ENCODE results near the gene ABCB7.
"Not testable (repeated sequence)": the region's sequence is repeated elsewhere in the genome, so short reads cannot be mapped to it uniquely, and the experiment has no call there.

ABCB7 gene

DNA sequence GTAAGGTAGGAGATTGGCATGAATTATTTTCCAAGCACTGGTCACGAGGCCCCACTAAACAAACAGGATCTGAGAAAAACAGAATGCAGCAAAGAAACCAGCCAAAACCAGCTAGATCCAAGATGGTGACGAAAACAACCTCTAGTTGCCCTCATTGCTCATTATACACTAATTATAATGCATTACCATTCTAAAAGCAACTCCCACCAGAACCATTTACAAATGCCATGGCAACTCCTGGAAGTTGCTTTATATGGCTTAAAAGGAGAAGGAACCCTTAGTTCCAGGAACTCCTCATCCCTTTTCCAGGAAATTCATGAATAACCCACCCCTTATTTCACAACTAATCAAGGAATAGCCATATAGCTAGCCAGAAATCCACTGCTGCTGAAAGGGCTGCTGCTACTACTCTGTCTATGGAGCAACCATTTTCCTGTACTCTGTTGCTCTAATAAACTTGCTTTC lies 69.3 kb downstream of the ABCB7 start:
- DNase-seq, result no peak

DNA sequence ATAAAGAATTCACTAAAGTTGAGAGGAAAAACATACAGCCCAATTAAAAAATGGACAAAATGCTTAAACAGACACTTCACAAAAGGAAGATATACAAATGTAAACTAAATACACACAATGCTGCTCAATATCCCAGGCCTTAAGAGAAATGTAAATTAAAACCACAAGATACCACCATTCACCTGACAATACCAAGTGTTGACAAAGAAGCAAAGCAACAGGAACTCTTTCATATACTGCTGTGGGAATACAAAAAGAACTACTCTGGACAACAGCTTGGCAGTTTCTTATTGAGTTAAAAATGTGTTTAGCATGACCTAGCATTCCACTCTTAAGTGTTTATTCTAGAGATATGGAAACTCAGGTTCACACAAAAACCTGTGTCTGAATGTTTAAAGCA lies 71.3 kb downstream of the ABCB7 start:
- no peak for DNase-seq

DNA sequence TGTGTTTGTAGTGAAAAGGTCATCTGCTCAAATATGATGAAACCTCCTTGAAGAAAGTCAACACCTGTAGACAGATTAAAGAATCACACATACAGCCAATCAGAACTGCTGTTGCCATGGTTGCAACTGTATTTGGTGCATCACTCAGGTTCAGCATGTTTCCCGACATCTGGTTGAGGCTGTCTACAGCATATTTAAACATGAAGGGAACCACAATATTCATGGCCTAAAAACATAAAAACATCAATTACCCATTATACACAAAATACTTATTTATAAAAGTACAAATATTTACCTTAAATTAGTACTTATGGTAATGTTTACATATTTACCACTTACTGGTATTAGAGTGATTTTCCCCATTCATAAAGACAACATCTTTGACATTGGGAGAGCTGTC lies 79.7 kb downstream of the ABCB7 start:
- DNase-seq, result no peak

DNA sequence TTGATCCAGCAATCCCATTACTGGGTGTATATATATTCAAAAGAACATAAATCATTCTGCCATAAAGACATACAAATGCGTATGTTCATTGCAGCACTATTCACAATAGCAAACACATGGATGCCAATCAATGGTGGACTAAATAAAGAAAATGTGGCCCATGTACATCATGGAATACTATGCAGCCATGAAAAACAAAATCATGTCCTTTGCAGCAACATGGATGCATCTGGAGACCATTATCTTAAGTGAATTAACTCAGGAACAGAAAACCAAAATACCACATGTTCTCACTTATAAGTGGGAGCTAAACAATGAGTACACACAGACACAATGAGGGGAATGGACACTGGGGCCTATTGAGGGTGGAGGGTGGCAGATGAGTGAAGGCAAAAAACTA lies 81.6 kb downstream of the ABCB7 start:
- DNase-seq, result no peak

DNA sequence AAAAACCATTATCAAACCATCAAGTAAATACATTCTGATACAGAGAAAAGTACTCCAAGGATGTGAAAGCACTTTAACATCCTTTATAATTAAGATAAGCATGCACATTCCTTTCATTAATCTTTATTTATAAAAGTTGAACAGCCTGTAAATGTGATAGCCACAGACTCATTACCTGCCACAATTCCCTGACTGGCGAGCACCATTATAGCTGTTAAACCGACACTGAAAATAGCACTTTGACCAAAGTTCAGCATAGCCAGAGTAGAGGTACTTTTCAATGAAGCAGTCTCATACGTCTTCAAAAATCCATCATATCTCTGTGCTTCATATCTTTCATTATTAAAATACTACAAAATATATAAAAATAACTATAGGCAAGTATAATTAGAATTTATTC lies 84.7 kb downstream of the ABCB7 start:
- DNase-seq, result no peak

DNA sequence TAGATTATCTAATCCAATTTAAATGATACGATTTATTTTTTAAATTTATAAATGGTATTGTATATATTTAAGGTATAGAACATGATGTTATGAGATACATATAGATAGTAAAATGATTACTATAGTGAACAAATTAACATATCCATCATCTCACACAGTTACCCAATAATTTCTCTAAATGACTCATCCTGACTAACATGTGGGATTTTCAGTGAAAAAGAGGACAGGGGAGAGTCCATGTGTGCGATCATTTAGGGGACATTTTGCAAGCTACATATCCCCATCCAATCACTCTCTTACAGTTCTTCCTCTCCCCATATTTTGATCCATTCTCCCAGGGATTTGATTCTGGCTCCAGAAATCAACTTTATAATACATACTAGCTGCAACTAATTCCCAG lies 88.2 kb downstream of the ABCB7 start:
- no peak for DNase-seq

DNA sequence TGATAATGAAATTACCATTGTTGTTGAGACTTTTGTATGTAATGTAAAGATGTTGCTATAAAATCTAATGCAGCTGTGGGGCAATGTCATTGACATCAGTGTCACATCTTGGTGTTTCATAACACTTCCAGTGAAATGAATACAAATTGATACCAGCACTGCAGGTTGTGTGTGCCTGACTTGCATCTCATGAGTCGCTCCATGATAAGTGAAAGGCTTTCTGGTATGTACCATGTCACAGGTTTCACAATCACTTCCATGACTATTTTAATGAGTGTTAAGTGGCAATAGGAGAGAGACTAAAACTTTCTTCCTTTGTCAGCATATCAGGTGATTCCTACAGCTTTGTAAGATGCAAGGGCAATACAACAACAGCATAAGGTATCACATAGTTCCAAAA lies 94.4 kb downstream of the ABCB7 start:
- DNase-seq, result no peak

DNA sequence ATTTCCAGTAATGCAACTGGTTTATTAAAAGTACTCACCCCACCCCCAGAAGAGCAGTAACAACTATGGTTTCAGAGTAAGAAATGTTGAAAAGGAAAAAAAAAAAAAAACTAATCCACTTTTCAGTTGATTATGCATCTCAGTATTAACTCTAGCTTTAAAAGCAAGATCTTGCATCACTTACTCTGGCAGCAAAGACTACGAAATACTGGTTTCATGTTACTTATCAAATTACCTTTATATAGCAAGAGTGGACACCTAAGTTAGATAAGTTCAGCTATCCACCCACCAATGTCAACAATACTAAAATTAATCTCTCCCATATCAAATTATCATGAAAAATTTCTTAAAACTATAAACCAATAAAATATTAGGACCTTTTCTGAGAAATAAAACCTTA lies 105.0 kb downstream of the ABCB7 start:
- no peak for DNase-seq

DNA sequence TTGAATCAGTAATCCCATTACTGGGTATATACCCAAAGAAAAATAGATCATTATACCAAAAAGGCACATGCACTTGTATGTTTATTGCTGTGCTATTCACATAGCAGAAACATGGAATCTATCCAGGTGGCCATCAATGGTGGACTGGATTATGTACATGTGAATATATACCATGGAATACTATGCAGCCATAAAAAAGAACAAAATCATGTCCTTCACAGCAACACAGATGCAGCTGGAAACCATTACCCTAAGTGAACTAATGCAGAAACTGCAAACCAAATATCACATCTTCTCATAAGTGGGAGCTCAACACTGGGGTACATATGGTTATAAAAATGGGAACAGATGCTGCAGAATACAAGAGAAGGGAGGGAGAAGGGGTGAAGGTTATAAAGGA lies 110.7 kb downstream of the ABCB7 start:
- DNase-seq, result no peak

DNA sequence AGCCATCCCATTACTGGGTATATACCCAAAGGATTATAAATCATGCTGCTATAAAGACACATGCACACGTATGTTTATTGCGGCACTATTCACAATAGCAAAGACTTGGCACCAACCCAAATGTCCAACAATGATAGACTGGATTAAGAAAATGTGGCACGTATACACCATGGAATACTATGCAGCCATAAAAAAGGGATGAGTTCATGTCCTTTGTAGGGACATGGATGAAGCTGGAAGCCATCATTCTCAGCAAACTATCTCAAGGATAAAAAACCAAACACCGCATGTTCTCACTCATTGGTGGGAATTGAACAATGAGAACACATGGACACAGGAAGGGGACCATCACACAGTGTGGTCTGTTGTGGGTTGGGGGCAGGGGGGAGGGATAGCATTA lies 111.9 kb downstream of the ABCB7 start:
- not testable (repeated sequence) for DNase-seq

DNA sequence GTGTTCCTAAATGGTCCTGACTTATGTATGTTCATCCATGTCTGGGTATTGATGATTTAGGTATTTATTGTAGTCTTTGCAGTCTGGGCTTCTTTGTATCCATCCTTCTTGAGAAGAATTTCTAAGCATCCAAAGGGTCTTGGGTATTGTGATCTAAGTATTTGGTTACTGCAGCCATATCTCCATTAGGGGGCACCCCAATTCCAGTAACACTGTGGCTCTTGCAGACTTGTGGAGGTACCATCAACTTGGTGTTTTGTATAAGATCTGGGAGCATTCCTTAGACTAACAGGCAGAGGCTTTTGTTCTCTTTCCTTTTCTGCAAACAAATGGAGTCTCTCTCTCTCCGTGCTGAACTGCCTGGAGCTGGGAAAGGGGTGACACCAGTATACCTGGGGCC lies 117.2 kb downstream of the ABCB7 start:
- peak in 1 of 2 donors; percentile 15 for DNase-seq

All from stimulated activated CD4-positive, alpha-beta T cell treated with anti-CD3 and anti-CD28 coated beads, Interleukin-2, amount 100 ng/mL, for 24 hours (primary cell).